GM19463 (cell line): ENCODE results near the gene PARVB.
"Not testable (repeated sequence)": the region's sequence is repeated elsewhere in the genome, so short reads cannot be mapped to it uniquely, and the experiment has no call there.

Experiments used
- ATAC-seq: cut with Tn5 transposase; IDR thresholded peaks from one replicate; pipeline ENCODE4 v1.9.1; 2021; ENCODE audit warnings: mild to moderate bottlenecking, moderate library complexity; ENCODE audit not compliant: unreplicated experiment

The PARVB gene

GRCh38 chr22:43996170-43996980 lies 27.7 kb upstream of the PARVB start:
- peak; percentile 53 for ATAC-seq

GRCh38 chr22:43996981-43997265 lies 27.2 kb upstream of the PARVB start:
- ATAC-seq, result no peak

GRCh38 chr22:43998679-43999264 lies 25.3 kb upstream of the PARVB start:
- no peak for ATAC-seq

GRCh38 chr22:43999378-43999777 lies 24.7 kb upstream of the PARVB start:
- ATAC-seq, result no peak

- no peak for ATAC-seq
These were observed 24.0 kb upstream of the PARVB start for GRCh38 chr22:44000123-44000522.

GRCh38 chr22:44001521-44001920 lies 22.6 kb upstream of the PARVB start:
- no peak for ATAC-seq

GRCh38 chr22:44002324-44002723 lies 21.8 kb upstream of the PARVB start:
- ATAC-seq, result no peak

GRCh38 chr22:44002997-44003396 lies 21.1 kb upstream of the PARVB start:
- no peak for ATAC-seq

- ATAC-seq, result no peak
These were observed 20.5 kb upstream of the PARVB start for GRCh38 chr22:44003405-44004103.

GRCh38 chr22:44004104-44004460 lies 20.0 kb upstream of the PARVB start:
- no peak for ATAC-seq

GRCh38 chr22:44005524-44005923 lies 18.6 kb upstream of the PARVB start:
- no peak for ATAC-seq

GRCh38 chr22:44012162-44012561 lies 11.9 kb upstream of the PARVB start:
- no peak for ATAC-seq

GRCh38 chr22:44012591-44012990 lies 11.5 kb upstream of the PARVB start:
- ATAC-seq, result no peak

GRCh38 chr22:44014241-44014640 lies 9.9 kb upstream of the PARVB start:
- no peak for ATAC-seq

- ATAC-seq, result not testable (repeated sequence)
These were observed 7.5 kb upstream of the PARVB start for GRCh38 chr22:44016586-44016985.

GRCh38 chr22:44018594-44018993 lies 5.5 kb upstream of the PARVB start:
- ATAC-seq, result no peak

- no peak for ATAC-seq
These were observed 4.7 kb upstream of the PARVB start for GRCh38 chr22:44019416-44019815.

- ATAC-seq, result no peak
These were observed 4.3 kb upstream of the PARVB start for GRCh38 chr22:44019846-44020245.

GRCh38 chr22:44020981-44021380 lies 3.1 kb upstream of the PARVB start:
- no peak for ATAC-seq

GRCh38 chr22:44023404-44024287 lies 456 bp upstream of the PARVB start:
- peak; percentile 28 for ATAC-seq
